ENCODE measurements around the gene MRM3.

The MRM3 gene

DNA sequence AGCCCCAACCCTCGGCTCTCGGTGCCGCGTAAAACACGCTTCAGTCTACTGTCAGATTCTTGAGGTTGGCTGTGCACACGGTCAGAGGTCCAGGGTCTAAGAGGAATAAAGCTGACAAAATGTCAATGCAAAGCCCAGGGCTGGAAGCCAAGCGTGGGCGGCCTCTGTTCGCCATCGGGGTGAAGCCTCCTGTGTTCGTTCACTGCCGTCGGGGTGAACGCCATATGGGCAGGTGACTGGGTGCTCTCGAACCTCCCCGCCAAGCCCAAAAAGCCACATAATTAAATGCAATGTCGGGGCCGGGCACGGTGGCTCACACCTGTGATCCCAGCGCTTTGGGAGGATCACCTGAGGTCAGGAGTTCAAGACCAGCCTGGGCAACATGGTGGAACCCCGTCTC lies 44.6 kb downstream of the MRM3 start (continued):
- TF ChIP-seq, protein P1, sequence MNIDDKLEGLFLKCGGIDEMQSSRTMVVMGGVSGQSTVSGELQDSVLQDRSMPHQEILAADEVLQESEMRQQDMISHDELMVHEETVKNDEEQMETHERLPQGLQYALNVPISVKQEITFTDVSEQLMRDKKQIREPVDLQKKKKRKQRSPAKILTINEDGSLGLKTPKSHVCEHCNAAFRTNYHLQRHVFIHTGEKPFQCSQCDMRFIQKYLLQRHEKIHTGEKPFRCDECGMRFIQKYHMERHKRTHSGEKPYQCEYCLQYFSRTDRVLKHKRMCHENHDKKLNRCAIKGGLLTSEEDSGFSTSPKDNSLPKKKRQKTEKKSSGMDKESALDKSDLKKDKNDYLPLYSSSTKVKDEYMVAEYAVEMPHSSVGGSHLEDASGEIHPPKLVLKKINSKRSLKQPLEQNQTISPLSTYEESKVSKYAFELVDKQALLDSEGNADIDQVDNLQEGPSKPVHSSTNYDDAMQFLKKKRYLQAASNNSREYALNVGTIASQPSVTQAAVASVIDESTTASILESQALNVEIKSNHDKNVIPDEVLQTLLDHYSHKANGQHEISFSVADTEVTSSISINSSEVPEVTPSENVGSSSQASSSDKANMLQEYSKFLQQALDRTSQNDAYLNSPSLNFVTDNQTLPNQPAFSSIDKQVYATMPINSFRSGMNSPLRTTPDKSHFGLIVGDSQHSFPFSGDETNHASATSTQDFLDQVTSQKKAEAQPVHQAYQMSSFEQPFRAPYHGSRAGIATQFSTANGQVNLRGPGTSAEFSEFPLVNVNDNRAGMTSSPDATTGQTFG (tag by site-specific recombination; IDR thresholded peaks at IDR 0.05; ENCODE audit: borderline replicate concordance), result no peak
- TF ChIP-seq RBAK (tag by site-specific recombination; IDR thresholded peaks at IDR 0.05) (no peak), ZNF24 (tag by site-specific recombination; IDR thresholded peaks at IDR 0.05) (no peak), ZFP41 (tag by site-specific recombination; IDR thresholded peaks at IDR 0.05; ENCODE audit: borderline replicate concordance) (no peak), ZNF785 (tag by site-specific recombination; IDR thresholded peaks at IDR 0.05) (no peak)

DNA sequence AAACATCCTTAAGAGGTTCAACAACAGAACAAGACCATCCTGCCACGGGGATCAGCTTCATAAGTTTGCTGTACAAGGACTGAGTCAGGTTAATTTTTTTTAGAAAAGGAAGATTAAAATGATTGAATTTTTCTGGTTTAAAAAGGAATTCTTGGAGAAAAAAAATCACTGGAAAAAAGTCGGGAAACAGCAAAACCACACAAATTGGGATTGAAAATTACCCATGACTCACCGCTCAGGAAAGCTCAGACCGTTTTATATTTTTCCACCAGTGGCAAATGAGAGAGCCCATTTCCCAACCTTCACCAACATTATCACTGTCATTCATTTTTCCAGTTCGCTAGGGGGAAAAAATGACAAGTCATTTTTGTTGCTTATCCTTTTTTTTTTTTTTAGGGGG lies 46.6 kb downstream of the MRM3 start:
- CTCF ChIA-PET, result interaction anchor here (0.6 to 0.7 kb wide), 3 partner anchors 32 to 418 kb away, joined by 3 to 5 read pairs (median 3); a partner anchor contains a TSS
- Histone ChIP-seq H3K36me3 (ENCODE audit: control insufficient read depth in 2 of 2, insufficient read depth in 1 of 2, low read length in 2 of 2) (no peaks in the 10 kb centered on the region), H3K4me3 (ENCODE audit: low read depth, low read length) (no peak overlapping the region), H3K4me1 (ENCODE audit: control insufficient read depth, insufficient read depth, low read length) (no peaks in the 10 kb centered on the region), H3K27ac (ENCODE audit: extremely low read depth, low read depth, low read length) (no peak overlapping the region), H3K9me3 (ENCODE audit: control insufficient read depth, insufficient read depth, low read depth, low read length) (no peaks in the 10 kb centered on the region)
- TF ChIP-seq, protein P2, sequence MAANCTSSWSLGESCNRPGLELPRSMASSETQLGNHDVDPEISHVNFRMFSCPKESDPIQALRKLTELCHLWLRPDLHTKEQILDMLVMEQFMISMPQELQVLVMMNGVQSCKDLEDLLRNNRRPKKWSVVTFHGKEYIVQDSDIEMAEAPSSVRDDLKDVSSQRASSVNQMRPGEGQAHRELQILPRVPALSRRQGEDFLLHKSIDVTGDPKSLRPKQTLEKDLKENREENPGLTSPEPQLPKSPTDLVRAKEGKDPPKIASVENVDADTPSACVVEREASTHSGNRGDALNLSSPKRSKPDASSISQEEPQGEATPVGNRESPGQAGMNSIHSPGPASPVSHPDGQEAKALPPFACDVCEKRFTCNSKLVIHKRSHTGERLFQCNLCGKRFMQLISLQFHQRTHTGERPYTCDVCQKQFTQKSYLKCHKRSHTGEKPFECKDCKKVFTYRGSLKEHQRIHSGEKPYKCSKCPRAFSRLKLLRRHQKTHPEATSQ (tag by site-specific recombination; IDR thresholded peaks at IDR 0.05), result no peak
- TF ChIP-seq ZNF146 (tag by site-specific recombination; IDR thresholded peaks at IDR 0.05), result no peak
- TF ChIP-seq, protein P3, sequence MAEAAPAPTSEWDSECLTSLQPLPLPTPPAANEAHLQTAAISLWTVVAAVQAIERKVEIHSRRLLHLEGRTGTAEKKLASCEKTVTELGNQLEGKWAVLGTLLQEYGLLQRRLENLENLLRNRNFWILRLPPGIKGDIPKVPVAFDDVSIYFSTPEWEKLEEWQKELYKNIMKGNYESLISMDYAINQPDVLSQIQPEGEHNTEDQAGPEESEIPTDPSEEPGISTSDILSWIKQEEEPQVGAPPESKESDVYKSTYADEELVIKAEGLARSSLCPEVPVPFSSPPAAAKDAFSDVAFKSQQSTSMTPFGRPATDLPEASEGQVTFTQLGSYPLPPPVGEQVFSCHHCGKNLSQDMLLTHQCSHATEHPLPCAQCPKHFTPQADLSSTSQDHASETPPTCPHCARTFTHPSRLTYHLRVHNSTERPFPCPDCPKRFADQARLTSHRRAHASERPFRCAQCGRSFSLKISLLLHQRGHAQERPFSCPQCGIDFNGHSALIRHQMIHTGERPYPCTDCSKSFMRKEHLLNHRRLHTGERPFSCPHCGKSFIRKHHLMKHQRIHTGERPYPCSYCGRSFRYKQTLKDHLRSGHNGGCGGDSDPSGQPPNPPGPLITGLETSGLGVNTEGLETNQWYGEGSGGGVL (tag by site-specific recombination; IDR thresholded peaks at IDR 0.05), result no peak
- TF ChIP-seq ZNF23 (tag by site-specific recombination; IDR thresholded peaks at IDR 0.05; ENCODE audit: borderline replicate concordance), result no peak
- no peak for TF ChIP-seq SCRT1 (tag by site-specific recombination; IDR thresholded peaks at IDR 0.05; ENCODE audit: borderline replicate concordance)
- no peak for TF ChIP-seq ZNF140 (tag by site-specific recombination; IDR thresholded peaks at IDR 0.05)
- TF ChIP-seq ZNF707 (tag by site-specific recombination; IDR thresholded peaks at IDR 0.05), result no peak
- no peak for TF ChIP-seq ZNF658 (tag by site-specific recombination; IDR thresholded peaks at IDR 0.05)
- TF ChIP-seq, protein P4, sequence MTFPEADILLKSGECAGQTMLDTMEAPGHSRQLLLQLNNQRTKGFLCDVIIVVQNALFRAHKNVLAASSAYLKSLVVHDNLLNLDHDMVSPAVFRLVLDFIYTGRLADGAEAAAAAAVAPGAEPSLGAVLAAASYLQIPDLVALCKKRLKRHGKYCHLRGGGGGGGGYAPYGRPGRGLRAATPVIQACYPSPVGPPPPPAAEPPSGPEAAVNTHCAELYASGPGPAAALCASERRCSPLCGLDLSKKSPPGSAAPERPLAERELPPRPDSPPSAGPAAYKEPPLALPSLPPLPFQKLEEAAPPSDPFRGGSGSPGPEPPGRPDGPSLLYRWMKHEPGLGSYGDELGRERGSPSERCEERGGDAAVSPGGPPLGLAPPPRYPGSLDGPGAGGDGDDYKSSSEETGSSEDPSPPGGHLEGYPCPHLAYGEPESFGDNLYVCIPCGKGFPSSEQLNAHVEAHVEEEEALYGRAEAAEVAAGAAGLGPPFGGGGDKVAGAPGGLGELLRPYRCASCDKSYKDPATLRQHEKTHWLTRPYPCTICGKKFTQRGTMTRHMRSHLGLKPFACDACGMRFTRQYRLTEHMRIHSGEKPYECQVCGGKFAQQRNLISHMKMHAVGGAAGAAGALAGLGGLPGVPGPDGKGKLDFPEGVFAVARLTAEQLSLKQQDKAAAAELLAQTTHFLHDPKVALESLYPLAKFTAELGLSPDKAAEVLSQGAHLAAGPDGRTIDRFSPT (tag by site-specific recombination; IDR thresholded peaks at IDR 0.05), result no peak
- TF ChIP-seq, protein P5, sequence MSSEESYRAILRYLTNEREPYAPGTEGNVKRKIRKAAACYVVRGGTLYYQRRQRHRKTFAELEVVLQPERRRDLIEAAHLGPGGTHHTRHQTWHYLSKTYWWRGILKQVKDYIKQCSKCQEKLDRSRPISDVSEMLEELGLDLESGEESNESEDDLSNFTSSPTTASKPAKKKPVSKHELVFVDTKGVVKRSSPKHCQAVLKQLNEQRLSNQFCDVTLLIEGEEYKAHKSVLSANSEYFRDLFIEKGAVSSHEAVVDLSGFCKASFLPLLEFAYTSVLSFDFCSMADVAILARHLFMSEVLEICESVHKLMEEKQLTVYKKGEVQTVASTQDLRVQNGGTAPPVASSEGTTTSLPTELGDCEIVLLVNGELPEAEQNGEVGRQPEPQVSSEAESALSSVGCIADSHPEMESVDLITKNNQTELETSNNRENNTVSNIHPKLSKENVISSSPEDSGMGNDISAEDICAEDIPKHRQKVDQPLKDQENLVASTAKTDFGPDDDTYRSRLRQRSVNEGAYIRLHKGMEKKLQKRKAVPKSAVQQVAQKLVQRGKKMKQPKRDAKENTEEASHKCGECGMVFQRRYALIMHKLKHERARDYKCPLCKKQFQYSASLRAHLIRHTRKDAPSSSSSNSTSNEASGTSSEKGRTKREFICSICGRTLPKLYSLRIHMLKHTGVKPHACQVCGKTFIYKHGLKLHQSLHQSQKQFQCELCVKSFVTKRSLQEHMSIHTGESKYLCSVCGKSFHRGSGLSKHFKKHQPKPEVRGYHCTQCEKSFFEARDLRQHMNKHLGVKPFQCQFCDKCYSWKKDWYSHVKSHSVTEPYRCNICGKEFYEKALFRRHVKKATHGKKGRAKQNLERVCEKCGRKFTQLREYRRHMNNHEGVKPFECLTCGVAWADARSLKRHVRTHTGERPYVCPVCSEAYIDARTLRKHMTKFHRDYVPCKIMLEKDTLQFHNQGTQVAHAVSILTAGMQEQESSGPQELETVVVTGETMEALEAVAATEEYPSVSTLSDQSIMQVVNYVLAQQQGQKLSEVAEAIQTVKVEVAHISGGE (tag by site-specific recombination; conservative IDR thresholded peaks at IDR 0.05; ENCODE audit: low read depth), result no peak
- TF ChIP-seq ZBTB17 (tag by site-specific recombination; IDR thresholded peaks at IDR 0.05), result no peak
- TF ChIP-seq ZNF48 (tag by site-specific recombination; IDR thresholded peaks at IDR 0.05), result no peak
- no peak for TF ChIP-seq ZNF830 (tag by site-specific recombination; IDR thresholded peaks at IDR 0.05; ENCODE audit: low read depth)
- no peak for TF ChIP-seq ZNF600 (tag by site-specific recombination; IDR thresholded peaks at IDR 0.05)
- TF ChIP-seq SETDB1 (IDR thresholded peaks at IDR 0.05; ENCODE audit: insufficient read length, low read length), result no peak
- POLR2A ChIA-PET, result interaction anchor here (0.7 kb wide), 2 partner anchors 138 to 145 kb away, joined by 7 to 8 read pairs; no protein-coding TSS in a partner anchor

Measured in HEK293 (cell line).